ENCODE measurements around the gene FDXR.

The FDXR gene

DNA sequence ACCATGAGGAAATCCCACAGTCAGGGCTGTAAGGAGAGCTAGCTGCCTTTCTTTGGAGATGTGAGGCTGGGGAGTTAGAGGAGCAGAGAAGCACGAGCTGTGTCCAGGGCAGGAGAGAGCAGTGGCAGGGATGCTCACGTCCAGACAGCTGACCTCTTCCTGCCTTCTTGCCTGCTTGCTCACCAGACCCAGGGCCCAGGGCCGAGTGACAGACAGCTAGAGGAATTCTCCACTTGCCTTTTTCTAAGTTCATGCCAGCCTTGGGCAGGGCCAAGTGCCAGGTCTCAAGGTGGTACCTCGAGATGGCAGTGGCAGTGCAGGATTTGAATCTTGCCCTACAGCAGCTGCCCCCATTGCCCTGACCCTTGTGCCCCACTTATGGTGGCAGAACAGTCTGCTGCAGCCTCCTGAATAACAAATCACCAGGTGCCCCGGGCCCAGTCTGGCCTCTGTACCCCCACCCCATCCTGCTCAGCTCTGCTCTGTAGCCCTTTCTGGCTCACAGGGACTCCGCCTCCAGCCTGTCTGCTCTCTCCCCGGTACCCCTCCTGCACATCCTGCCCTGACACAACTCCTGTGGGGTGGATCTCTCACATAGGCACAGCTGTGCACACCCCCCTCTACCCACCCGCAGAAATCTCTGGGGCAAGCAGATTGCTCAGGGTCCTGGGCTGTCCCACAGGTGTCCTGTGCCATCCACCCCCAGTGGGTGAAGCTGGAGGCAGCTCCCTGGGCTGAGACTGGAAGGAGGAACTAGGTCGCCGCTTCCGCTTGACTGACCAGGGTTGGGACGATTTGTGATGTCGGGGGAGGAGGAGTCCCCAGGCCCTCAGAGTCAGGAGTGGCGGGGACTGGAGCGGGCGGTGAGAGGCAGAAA is 39.1 kb downstream of the FDXR start:
- no peak for DNase-seq (ENCODE audit: low read depth)

DNA sequence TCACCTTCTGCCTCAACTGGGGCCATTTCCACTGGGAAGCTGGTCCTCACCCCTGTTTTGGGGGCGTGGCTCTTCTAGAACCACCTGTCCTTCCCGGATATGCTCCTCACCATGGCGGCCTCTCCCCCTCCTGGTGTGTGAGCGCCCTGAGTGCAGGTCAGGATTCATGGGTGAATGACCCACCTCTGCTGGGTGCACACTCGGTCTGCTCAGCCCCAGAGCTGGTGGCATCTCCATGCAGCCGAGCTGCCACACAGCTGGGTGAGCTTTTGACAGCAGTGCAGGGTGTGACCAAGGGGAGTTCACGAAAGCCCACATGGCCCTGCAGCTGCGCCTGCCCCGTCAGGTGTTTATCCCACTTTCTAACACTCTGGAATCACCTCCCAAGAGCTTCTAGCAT is 40.4 kb downstream of the FDXR start:
- no peak for DNase-seq (ENCODE audit: low read depth)

DNA sequence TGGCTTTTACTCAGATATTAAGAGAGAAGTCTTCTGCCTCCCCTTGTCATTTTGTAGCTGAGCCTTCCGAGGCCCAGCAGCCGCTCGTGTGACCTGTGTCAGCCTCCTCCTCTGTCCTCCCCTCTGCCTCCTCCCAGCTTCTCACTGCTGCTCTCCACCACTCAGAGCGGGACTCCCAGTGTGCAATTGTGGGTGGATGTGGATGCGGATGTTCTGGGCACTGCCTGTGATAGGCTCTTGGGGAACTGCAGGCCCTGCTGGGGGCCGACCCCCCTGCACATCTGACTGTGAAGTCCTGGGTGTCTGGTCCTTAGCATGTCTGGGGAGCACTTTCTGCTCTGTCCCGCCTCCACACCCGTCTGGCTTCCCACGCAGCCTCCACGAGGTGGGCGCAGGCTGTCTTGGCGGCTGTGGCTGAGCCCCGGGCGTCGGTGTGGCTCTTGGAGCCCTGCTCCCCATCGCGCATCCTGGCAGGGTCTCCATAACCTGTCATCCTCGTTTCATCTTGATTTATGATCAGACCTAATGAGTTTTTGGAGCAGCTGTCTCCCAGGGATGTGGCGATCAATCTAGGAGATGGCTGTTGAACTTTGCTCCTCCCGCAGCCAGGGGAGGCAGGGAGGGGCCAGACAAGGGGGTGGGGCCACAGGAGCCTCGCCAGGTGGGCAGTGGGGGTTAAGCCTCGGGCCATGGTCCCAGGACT is 41.2 kb downstream of the FDXR start:
- DNase-seq (ENCODE audit: low read depth) = no peak

DNA sequence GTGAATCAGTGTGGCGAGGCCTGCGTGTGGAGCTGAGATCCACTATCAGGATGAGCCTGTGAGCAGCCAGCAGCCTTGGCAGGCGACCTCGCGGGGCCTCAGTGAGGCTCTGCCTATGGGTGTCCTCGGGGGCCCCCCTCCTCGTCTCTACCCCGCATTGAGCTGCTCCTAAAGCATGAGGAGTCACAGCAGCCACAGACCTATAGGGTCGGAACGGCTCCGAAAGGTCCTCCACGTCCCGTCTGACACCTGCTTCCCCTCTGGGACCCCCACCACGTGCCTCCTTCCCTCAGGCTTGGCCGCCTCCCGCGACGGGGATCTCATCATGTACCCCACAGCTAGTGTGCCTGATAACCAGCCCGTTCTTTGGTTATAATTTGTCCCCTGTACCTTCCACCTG is 41.9 kb downstream of the FDXR start:
- DNase-seq (ENCODE audit: low read depth) = no peak

DNA sequence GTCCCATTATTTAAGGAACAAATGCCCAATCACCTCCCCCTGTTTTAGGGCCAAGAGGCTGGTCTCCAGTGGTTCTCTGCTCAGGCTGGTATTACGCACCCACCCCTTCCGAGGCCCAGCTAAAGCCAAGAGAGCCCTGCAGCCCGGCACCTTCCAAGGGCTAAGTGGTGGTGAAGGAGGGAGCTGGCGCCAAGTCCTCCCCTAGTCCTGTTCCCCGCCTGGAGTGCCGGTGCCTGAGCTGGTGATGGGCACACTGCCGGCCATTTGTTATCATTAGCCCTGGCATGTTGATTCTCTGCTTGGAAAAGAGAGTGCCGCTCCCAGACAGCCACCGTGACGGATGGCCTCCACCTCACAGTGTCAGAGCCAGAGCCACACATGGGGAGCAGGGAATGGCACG is 45.0 kb downstream of the FDXR start:
- DNase-seq (ENCODE audit: low read depth) = no peak

DNA sequence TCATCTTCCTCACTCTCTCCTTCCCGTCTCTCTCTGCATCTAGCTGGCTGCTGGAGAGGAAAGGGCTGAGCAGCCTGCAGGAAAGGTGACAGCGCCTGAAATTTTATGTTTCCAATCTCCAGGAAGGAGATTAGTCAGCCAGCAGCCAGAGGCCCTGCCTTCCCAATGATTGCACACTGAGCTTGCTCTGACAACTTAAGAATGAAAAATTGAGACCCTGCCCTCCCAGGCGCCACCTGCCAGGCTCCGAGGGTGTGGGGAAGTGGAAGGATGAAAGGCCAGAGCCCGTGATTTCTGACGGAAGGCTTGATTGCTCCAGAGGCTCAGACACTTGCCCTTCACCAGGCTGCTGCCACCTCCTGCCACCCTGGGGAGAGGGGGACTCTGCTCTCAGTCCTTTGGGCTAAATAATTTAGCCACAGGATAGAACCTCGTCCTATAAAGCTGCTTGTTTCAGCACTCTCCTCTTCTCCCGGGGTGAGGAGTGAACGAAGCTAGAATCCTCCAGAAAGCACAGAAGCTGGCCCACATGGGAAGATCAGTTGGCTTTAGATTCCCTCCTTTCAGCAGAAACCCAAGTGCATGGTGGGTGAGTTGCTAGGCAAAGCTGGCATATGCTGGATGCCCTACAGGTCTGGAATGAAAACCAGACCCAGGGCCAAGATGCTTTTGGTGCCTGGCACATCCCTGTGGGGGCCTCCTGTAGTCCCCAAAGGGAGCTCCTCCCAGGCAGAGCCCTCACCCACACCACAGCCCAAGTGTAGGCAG is 46.7 kb downstream of the FDXR start:
- DNase-seq (ENCODE audit: low read depth) = no peak

DNA sequence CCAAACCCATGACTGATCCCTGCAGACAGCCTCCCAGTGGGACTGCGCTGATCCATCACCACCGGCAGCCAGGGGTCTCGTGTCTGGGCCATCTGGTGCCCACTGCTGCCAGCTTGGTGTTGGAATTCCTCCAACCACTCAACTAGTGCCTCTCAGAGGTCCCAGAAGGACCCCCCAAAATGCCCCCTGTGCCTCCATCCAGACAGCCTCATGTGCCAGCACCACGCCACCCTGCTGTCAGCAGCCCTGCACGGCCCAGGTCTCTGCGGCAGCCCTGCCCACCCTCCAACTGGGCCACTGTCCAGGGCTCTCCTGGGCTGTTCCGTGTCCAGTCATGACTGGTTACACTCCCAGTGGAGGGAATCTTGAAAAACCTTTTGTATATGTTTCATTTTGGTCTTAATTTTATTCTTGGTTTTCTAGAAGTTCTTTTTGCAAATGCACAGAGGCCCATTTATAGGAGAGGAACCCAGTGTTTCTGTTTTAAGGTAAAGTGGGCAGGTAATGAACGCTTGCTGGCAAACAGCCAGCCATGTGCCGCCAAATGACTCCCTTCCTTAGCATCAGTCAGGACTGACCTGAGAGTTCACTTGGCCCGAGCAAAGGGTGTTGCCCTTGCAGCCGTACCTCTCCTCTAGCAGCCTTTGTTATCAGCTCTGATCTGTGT is 47.7 kb downstream of the FDXR start:
- no peak for DNase-seq (ENCODE audit: low read depth)

DNA sequence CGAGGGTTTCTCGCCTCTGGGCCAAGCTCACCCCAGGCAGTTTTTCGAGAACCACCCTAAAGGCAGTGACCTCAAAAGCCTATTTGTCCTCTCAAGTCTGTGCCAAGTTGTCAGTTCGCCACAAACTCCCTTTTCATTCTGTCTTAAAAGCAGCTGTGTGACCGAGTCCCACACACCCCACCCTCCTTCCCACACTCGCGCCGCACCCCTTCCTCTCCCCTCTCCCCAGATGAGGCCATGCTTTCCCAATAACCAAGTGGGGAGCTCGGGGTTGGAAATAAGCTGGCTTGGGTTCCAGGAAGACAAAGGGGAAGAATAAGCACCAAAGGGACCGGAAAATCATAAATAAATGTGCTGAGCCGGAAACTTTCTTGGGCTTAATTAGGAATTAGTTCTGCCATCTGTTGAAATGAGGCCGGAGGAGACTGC is 49.8 kb downstream of the FDXR start:
- DNase-seq (ENCODE audit: low read depth) = no peak

DNA sequence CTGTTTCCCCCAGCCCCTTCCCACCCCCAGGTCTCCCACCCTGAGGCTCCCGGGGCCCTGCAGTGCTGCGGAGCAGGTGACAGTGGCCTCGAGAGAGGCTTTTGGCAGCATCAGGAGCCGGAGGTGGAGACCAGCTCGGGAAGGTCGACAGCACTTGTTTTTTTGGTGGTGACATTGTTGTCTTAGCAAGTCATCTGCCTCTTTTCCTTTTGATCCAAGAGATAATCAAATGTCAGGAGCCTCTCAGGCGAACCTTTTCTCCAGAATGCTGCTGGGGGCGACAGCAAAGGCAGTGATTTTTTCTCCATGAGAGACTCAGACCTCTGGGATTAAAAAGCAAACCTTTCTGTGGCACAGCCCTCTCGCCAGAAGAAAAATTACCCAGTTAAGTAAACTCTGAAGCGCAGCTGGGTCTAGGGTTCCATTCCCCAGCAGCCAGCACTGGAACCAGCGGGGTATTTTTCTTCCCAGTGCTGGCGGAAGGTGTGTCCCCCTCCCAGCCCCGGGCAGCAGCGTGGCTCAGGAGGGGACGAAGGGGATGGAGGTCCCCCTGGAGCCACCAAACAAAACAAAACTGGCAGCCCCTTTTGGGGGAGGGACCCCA is 50.4 kb downstream of the FDXR start:
- no peak for DNase-seq (ENCODE audit: low read depth)

DNA sequence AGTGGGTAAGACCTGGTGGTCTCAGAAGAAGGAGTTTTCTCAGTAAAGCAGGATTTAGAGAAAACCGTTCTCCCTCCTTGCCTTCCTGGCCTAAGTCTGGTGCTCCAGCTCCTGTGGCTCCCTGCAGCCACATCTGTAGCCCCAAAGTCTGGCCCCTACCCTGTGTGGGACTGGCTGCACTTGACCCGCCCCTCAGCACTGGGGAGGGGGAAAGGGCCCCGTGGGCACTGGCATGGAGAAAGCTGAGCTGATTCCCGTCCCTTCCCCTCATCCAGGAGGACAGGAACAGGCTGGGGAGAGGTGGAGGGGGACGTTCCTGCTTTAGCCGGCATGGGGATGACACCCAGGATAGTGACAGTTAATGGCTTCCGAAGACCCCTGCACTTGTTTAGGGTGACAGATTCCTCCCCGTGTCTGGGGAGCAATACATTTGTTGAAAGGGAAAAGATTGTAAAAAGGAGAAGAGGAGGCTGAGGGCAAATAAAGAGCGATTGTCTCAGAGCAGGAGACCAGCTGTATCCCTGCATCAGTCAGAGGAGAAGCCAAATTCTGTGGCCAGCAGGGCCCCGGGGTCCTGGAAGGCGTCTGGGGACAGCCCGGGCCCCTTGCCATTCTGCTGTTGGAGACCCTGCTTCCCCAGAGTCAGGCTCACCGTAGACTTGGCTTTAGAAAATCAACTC is 51.0 kb downstream of the FDXR start:
- DNase-seq (ENCODE audit: low read depth) = no peak

DNA sequence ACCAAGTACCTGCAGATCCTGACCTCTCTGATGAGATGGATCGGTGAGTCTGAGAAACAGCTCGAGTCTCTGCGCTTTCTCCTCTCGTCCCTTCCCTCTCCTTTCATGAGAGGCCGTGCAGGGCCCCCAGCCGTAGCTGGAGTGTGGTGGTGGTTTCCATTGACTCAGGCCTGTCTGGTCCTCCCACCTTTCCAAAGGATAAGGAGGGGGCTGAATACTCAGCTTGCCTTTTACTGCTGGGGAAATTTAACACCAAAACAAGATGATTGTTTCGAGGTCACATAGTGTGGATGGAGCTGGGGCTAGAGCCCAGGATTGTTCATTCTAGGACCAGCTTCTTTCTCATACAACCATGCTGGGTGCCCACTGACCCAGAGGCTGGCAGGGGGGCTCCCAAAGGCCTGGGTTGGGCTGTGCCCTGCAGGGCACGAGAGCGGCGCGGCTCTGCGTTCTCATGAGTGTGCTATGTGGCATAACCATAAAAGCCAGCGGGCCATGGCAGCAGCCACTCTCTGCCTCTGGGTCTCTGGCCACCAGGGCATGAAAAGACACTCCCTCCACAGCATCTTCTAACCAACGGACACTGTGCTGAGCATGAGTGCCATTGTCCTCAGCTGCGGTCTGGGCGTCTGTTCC is 52.9 kb downstream of the FDXR start:
- DNase-seq (ENCODE audit: low read depth) = no peak

DNA sequence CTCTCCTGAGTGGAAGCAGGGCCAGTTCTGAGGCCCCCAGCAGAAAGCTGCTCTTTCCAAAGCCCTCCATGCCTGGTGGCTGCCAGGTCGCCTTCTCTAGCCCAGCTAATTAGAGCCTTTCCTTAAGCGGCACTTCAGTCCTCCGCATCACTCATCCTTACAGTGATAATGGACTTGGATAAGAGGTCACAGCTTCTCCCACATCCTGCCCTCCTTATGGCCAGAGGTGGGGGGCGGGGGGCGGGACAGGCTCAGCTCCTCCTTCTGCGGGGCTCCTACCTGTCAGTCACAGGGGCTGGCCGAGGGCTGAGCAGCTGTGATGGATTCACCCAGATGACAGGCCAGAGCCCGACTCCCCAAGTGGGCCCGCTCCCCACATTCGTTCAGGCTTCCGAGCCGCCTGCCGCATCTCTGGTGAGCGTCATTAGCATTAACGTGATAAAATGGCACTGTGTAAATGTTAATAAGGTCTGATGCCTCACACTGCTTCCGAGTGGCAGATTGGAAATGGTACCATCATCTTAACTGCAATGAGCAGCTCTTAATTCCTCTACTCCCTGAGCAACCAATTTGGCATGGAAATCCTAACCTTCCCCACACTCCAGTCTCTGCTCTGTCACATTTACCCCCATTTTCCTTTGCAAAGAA is 54.4 kb downstream of the FDXR start:
- DNase-seq (ENCODE audit: low read depth) = no peak

DNA sequence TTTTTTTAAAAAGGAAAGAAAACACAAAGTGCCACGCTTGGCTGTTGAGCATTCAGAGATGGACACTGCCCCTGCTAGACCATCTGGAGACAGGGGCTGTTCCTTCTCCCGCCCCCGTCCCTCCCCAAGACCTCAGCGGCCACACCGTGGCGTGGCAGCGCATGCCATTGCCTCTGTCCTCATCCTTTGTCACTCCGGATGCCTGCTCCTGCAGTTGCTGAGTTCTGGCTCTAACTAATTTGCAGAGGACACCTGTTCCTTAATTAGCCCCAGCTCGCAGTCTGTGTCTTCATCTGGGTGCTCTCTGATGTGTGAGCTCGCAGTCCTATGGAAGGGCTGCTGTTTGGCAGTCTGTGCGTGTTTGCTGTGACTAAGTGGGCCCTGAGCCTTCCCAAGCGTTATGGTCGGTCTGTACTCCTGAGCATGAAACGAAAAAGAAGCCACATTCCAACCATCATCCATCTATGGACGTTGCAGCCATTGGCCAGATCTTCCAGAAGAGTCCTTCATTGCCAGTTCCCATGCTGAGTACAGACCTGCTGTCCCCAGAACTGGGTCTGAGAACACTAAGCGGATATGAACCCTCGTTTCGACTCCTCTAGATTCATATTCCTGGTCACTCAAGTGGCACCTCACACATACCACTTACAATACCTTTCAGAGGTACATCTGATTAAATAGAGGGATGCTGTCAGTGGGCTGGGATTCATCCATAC is 55.7 kb downstream of the FDXR start:
- no peak for DNase-seq (ENCODE audit: low read depth)

DNA sequence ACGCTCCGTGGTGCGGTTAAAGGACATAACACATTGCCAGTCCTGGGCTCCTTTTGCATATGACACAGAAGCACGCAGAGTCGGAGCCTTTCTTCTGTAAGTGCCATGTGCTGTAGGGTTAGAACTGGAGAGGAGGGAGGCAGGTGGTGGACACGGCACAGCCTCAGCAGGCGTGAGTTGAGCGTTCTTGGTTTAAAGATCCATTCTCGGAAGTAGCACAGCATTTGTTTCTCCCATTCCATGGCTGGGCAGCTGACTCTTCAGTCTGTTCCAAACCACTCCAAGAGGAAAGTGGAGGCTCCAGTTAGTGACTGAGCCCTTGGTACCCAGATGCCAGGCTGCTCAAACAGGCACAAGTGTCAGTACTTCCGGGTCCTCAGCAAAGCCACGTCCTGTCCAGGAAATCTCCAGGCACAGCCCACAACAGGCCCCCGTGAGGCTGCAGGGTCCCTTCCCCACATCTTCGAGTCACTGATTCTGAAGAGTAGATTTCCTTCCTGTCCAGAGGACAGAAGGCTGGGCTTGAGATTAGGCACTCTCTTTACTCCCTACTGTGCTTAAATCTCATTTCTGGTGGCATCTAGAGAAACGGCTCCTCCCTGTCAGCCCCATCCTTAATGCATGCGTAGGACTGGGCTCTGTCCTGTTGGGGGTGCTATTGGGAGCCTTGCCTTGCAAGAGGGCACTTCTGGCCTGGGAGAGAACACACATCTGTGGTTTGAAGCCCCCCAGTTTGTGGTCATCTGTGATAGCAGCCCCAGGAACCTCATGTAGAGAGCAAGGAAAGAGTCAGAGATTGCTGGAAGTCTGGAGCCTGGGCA is 57.0 kb downstream of the FDXR start:
- no peak for DNase-seq (ENCODE audit: low read depth)

DNA sequence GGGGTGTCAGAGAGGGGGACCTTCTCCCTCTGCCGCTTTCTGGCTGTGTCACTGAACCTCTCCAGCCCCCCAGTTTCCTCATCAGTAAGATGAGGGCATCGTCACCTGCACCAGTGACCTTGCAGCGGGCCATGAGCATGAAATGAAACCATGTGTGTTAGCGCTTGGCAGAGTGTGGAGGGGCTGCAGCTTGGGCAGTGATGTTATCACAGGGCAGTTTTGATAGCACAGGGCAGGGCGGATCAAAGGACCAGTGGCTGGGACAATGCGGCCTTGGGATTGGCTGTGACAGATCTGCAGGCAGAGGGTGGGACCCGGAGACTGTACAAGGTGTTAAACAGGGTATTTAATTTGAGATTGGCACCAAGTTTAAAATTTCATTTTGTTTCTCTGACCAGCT is 57.7 kb downstream of the FDXR start:
- no peak for DNase-seq (ENCODE audit: low read depth)

DNA sequence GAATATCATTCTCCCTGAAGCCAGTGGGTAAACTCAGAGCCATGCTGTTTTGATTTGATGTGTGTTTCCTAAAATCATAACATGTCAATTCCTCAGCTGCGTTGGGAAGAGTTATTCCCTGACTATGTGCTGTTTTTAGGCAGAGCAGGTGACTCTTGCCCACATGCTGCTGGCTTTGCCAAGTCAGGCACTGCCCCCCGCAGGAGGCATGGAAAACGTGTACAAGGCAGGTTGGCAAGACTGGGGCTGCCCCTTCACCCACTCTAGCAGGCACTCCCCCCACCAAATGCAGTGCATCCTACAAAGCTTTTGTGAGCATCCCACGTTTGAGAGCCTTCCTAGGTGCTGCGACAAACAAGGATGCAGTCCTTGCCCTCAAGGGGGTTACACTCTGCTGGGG is 58.3 kb downstream of the FDXR start:
- no peak for DNase-seq (ENCODE audit: low read depth)
